A549 (cell line): ENCODE results near the gene STXBP6. TPM values are rescaled to one million over a fixed set of nuclear protein-coding genes. Genes with fewer than 3 reads are reported as not detected.

Source experiments
- ATAC-seq, 2 experiments: fragments of 200-7000 bp in 1 of 2; fragments of >200 bp in 1 of 2; cut with Nextera tagmentation in 1 of 2; cut with Tn5 transposase in 1 of 2; 3 replicates each; pipeline versions ENCODE4 v1.8.0 to v1.9.1; 2018 to 2020; ENCODE audit warnings: mild to moderate bottlenecking in 1 of 2, moderate library complexity in 1 of 2
- CTCF ChIA-PET: fragments of 300-600 bp; sonication (Branson Sonifier 250); formaldehyde crosslinking; extraction: SDS; loops from one replicate; lab custom pipeline; 2021; ENCODE audit warnings: antibody characterized with exemption, inconsistent platforms; lab: Yijun Ruan, JAX
- POLR2A ChIA-PET: fragments of 350-600 bp; formaldehyde crosslinking; extraction: SDS; loops from one replicate; lab custom pipeline; 2021; ENCODE audit warnings: antibody characterized with exemption, inconsistent platforms; lab: Yijun Ruan, JAX
- DNase-seq, 2 experiments: peaks; one replicate each; pipeline versions ENCODE4 v3.0.0 to v3.0.0-alpha.2; 2011 to 2016; ENCODE audit warnings: low read depth in 1 of 2, low spot score in 1 of 2
- FAIRE-seq: peaks from 2 replicates; lab custom pipeline; 2011; peaks lifted over from hg19 to GRCh38; lab: Jason Lieb, UNC
- H3K27ac ChIP-seq, 2 experiments: fragments of >200 bp; sonication (Bioruptor Twin); formaldehyde crosslinking; 3 replicates each; pipeline ENCODE4 v1.5.1; 2016 to 2017
- H3K4me1 ChIP-seq: fragments of >200 bp; sonication (Bioruptor Twin); formaldehyde crosslinking; 3 replicates; pipeline ENCODE4 v1.6.1; 2016
- H3K4me2 ChIP-seq: fragments of >200 bp; sonication (Bioruptor Twin); formaldehyde crosslinking; 3 replicates; pipeline ENCODE4 v1.6.1; 2016
- H3K4me3 ChIP-seq: fragments of >200 bp; sonication (Bioruptor Twin); formaldehyde crosslinking; 3 replicates; pipeline ENCODE4 v1.5.1; 2016
- H3K9me3 ChIP-seq: fragments of >200 bp; sonication (Bioruptor Twin); formaldehyde crosslinking; 3 replicates; pipeline ENCODE4 v1.6.1; 2016
- ATOH8 ChIP-seq: fragments of 250-450 bp; sonication (Bioruptor Pico); IDR thresholded peaks from 2 replicates; pipeline ENCODE4 v1.5.0; 2020; ENCODE audit warnings: low read depth, mild to moderate bottlenecking, moderate library complexity
- BHLHE40 ChIP-seq: IDR thresholded peaks from 2 replicates; pipeline ENCODE4 v1.6.1; 2012; ENCODE audit warnings: low read depth, low read length, inconsistent platforms
- CBX2 ChIP-seq: fragments of 200-600 bp; sonication (generic); IDR thresholded peaks from 2 replicates; pipeline ENCODE4 v1.6.1; 2016; ENCODE audit warnings: low read depth, mild to moderate bottlenecking, borderline replicate concordance
- E2F6 ChIP-seq: IDR thresholded peaks from 2 replicates; pipeline ENCODE4 v1.6.1; 2012; ENCODE audit warnings: low read depth, borderline replicate concordance
- EHMT2 ChIP-seq: fragments of 200-600 bp; sonication (generic); IDR thresholded peaks from 2 replicates; pipeline ENCODE4 v1.6.1; 2016; ENCODE audit warnings: antibody characterized with exemption, low read depth, mild to moderate bottlenecking, moderate library complexity
- FOSL2 ChIP-seq, 2 experiments: fragments of 450-650 bp in 1 of 2; fragments of >200 bp in 1 of 2; sonication (Bioruptor Twin) in 1 of 2; formaldehyde crosslinking; IDR thresholded peaks; 2 replicates each; pipeline versions ENCODE4 v1.5.0 to v1.6.1; 2016 to 2020; ENCODE audit warnings: mild to moderate bottlenecking in 1 of 2, moderate library complexity in 1 of 2
- HMGXB4 ChIP-seq: fragments of 250-450 bp; sonication (Bioruptor Pico); IDR thresholded peaks from 2 replicates; pipeline ENCODE4 v1.5.0; 2021; ENCODE audit warnings: mild to moderate bottlenecking, moderate library complexity, borderline replicate concordance
- HOXB5 ChIP-seq: fragments of 250-450 bp; sonication (Bioruptor Pico); IDR thresholded peaks from 2 replicates; pipeline ENCODE4 v1.5.0; 2020; ENCODE audit warnings: mild to moderate bottlenecking, moderate library complexity
- KDM1A ChIP-seq: fragments of 200-600 bp; sonication (generic); IDR thresholded peaks from 2 replicates; pipeline ENCODE4 v1.6.1; 2016; ENCODE audit warnings: low read depth, mild to moderate bottlenecking
- MYC ChIP-seq: IDR thresholded peaks from 2 replicates; pipeline ENCODE4 v1.6.1; 2012; ENCODE audit warnings: mild to moderate bottlenecking, inconsistent platforms, low read length, improper control_type of control experiment, borderline replicate concordance
- NR3C1 ChIP-seq: fragments of >200 bp; sonication (Bioruptor Twin); formaldehyde crosslinking; IDR thresholded peaks from 3 replicates; pipeline ENCODE4 v1.6.1; 2017
- PHF8 ChIP-seq: fragments of 200-600 bp; sonication (generic); IDR thresholded peaks from 2 replicates; pipeline ENCODE4 v1.6.1; 2016; ENCODE audit warnings: low read depth, mild to moderate bottlenecking, antibody characterized with exemption, moderate library complexity, borderline replicate concordance
- POLR2AphosphoS2 ChIP-seq: conservative IDR thresholded peaks from 2 replicates; pipeline ENCODE4 v1.6.1; 2012; ENCODE audit warnings: low read length, improper control_type of control experiment, inconsistent platforms
- RFX5 ChIP-seq: fragments of 450-650 bp; IDR thresholded peaks from 2 replicates; pipeline ENCODE4 v1.7.1; 2014; ENCODE audit warnings: antibody characterized with exemption, mild to moderate bottlenecking, moderate library complexity
- ZNF302 ChIP-seq: fragments of 250-450 bp; sonication (Bioruptor Pico); IDR thresholded peaks from 2 replicates; pipeline ENCODE4 v1.9.0; 2021; ENCODE audit warnings: inconsistent platforms, mild to moderate bottlenecking, moderate library complexity
- ZSCAN20 ChIP-seq: fragments of 250-450 bp; sonication (Bioruptor Pico); IDR thresholded peaks from 2 replicates; pipeline ENCODE4 v1.8.0; 2022; ENCODE audit warnings: mild to moderate bottlenecking, moderate library complexity
- WGBS: methylation state at CpG from one replicate; pipeline ENCODE4 v1.1.6; 2017; ENCODE audit errors: missing lambda C conversion rate; 5-methylcytosine and 5-hydroxymethylcytosine counted together
- polyA plus RNA-seq, 4 experiments: library from polyadenylated mRNA; depleted of rRNA in 3 of 4; stranded (reverse); fragments of >200 nt; fragmentation: RNase III in 1 of 4; extraction: RNeasy Plus Mini Kit Qiagen cat#74134 plus additional on column Dnase treatment in 1 of 4; gene quantifications; 2 replicates in 3 of 4; 3 replicates in 1 of 4; pipeline ENCODE4 v1.2.3, GENCODE V29; 2011 to 2017
- TF ChIP-seq, protein P1 (sequence below): fragments of 200-600 bp; sonication (generic); IDR thresholded peaks from 2 replicates; pipeline ENCODE4 v1.6.1; 2016; ENCODE audit warnings: antibody characterized with exemption, mild to moderate bottlenecking, moderate library complexity
- TF ChIP-seq, protein P2 (sequence below): fragments of >200 bp; sonication (Bioruptor Twin); formaldehyde crosslinking; IDR thresholded peaks from 3 replicates; pipeline ENCODE4 v1.5.1; 2016

Gene STXBP6
- polyA plus RNA-seq, 2 of the 4 experiments (the other 2 are of a cell fraction), result 1.7 to 6.3 TPM

GRCh38 chr14:24944800-24945199, 105.1 kb downstream of the STXBP6 start (continued):
- TF ChIP-seq FOSL2 (IDR thresholded peaks at IDR 0.05), result no peak
- no peak for TF ChIP-seq FOSL2 (CRISPR knock-in tag; IDR thresholded peaks at IDR 0.05)
- TF ChIP-seq MYC, result no peak

DNA sequence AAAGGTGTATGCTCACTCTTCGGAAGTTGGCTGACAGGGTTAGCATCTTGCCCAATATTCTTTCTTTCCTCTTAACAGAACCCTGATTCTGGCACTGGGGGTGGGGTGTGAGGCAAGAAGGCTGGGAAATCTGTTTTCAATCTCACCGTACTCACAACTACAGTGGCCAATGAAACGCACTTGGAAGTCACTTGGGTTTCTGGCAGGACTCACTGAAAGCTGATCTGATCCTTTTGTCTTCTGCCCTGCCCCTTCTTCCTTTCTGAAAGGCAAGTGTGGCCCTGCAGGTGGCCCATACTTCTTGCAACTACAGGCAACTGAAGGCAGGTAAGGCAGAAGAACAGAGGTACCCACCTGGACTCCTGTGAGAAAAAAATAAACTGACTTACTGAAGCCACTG, 106.9 kb downstream of the STXBP6 start:
- WGBS, result 65% methylated on average over 3 of the region's 3 CpGs
- H3K4me3 ChIP-seq, result no peak overlapping the region
- DNase-seq, result no peak
- no peak overlapping the region for H3K4me2 ChIP-seq
- TF ChIP-seq KDM1A (no peak), ZNF302 (CRISPR knock-in tag) (no peak), HMGXB4 (CRISPR knock-in tag) (no peak), RFX5 (no peak), CBX2 (no peak), PHF8 (no peak), POLR2AphosphoS2 (no peak), HOXB5 (CRISPR knock-in tag) (no peak)
- TF ChIP-seq, protein P1, sequence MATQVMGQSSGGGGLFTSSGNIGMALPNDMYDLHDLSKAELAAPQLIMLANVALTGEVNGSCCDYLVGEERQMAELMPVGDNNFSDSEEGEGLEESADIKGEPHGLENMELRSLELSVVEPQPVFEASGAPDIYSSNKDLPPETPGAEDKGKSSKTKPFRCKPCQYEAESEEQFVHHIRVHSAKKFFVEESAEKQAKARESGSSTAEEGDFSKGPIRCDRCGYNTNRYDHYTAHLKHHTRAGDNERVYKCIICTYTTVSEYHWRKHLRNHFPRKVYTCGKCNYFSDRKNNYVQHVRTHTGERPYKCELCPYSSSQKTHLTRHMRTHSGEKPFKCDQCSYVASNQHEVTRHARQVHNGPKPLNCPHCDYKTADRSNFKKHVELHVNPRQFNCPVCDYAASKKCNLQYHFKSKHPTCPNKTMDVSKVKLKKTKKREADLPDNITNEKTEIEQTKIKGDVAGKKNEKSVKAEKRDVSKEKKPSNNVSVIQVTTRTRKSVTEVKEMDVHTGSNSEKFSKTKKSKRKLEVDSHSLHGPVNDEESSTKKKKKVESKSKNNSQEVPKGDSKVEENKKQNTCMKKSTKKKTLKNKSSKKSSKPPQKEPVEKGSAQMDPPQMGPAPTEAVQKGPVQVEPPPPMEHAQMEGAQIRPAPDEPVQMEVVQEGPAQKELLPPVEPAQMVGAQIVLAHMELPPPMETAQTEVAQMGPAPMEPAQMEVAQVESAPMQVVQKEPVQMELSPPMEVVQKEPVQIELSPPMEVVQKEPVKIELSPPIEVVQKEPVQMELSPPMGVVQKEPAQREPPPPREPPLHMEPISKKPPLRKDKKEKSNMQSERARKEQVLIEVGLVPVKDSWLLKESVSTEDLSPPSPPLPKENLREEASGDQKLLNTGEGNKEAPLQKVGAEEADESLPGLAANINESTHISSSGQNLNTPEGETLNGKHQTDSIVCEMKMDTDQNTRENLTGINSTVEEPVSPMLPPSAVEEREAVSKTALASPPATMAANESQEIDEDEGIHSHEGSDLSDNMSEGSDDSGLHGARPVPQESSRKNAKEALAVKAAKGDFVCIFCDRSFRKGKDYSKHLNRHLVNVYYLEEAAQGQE, result no peak
- TF ChIP-seq, all 56 proteins: peak for 0
- ATAC-seq (no peak), FAIRE-seq (no peak)
- CTCF ChIA-PET, result no interaction called here
- Histone ChIP-seq H3K27ac (no peak overlapping the region), H3K4me1 (no peaks in the 10 kb centered on the region), H3K9me3 (no peaks in the 10 kb centered on the region)
- POLR2A ChIA-PET, result no interaction called here

- Histone ChIP-seq H3K4me2 (no peak overlapping the region), H3K4me3 (no peak overlapping the region), H3K27ac (no peak overlapping the region), H3K4me1 (no peaks in the 10 kb centered on the region), H3K9me3 (no peaks in the 10 kb centered on the region)
- ATAC-seq (no peak), DNase-seq (no peak), FAIRE-seq (no peak)
- 70% methylated on average over 1 of the region's 1 CpG for WGBS
- ChIA-PET POLR2A (no interaction called here), CTCF (no interaction called here)
- TF ChIP-seq NR3C1, result no peak
- no peak for TF ChIP-seq ATOH8 (CRISPR knock-in tag)
- TF ChIP-seq, protein P2, sequence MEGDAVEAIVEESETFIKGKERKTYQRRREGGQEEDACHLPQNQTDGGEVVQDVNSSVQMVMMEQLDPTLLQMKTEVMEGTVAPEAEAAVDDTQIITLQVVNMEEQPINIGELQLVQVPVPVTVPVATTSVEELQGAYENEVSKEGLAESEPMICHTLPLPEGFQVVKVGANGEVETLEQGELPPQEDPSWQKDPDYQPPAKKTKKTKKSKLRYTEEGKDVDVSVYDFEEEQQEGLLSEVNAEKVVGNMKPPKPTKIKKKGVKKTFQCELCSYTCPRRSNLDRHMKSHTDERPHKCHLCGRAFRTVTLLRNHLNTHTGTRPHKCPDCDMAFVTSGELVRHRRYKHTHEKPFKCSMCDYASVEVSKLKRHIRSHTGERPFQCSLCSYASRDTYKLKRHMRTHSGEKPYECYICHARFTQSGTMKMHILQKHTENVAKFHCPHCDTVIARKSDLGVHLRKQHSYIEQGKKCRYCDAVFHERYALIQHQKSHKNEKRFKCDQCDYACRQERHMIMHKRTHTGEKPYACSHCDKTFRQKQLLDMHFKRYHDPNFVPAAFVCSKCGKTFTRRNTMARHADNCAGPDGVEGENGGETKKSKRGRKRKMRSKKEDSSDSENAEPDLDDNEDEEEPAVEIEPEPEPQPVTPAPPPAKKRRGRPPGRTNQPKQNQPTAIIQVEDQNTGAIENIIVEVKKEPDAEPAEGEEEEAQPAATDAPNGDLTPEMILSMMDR, result no peak
- TF ChIP-seq ZSCAN20 (CRISPR knock-in tag), result no peak
- TF ChIP-seq BHLHE40, result no peak
- no peak for TF ChIP-seq EHMT2
- no peak for TF ChIP-seq E2F6
- TF ChIP-seq, protein P1, result no peak
- no peak for TF ChIP-seq ZNF302 (CRISPR knock-in tag)
- no peak for TF ChIP-seq HMGXB4 (CRISPR knock-in tag)
Measured at GRCh38 chr14:24941719-24942118, 108.2 kb downstream of the STXBP6 start.
